HL-60 (cell line): Measurements from ENCODE around the gene CEP128.

Source experiments
- DNase-seq, 2 experiments: peaks; one replicate each; pipeline ENCODE4 v3.0.0-alpha.2; 2010 to 2020; ENCODE audit warnings: low read depth in 1 of 2, low spot score in 1 of 2
- H3K27ac ChIP-seq: fragments of 250-450 bp; sonication (Bioruptor Pico); replicated peaks from 2 replicates; pipeline ENCODE4 v1.5.1; 2020; ENCODE audit warnings: mild to moderate bottlenecking, moderate library complexity
- H3K27me3 ChIP-seq: fragments of 250-450 bp; sonication (Bioruptor Pico); 2 replicates; pipeline ENCODE4 v1.5.1; 2021; ENCODE audit warnings: mild to moderate bottlenecking, moderate library complexity; ENCODE audit not compliant: insufficient read depth, poor library complexity, severe bottlenecking
- H3K4me3 ChIP-seq: replicated peaks from 2 replicates; pipeline ENCODE4 v1.5.1; 2011; ENCODE audit warnings: mild to moderate bottlenecking, control low read depth, low read length; ENCODE audit not compliant: insufficient read depth
- CTCF ChIP-seq: IDR thresholded peaks from one replicate; pipeline ENCODE4 v1.5.1; 2011; ENCODE audit warnings: low read length, control low read depth, inconsistent platforms; ENCODE audit not compliant: insufficient read depth
- GABPA ChIP-seq: IDR thresholded peaks from 2 replicates; pipeline ENCODE4 v1.6.1; 2012; ENCODE audit warnings: low read depth
- POLR2AphosphoS5 ChIP-seq: IDR thresholded peaks from 2 replicates; pipeline ENCODE4 v1.6.1; 2012; ENCODE audit warnings: low read depth
- REST ChIP-seq: IDR thresholded peaks from 2 replicates; pipeline ENCODE4 v1.6.1; 2012; ENCODE audit warnings: low read depth; ENCODE audit not compliant: insufficient replicate concordance
- SPI1 ChIP-seq: IDR thresholded peaks from 2 replicates; pipeline ENCODE4 v1.6.1; 2012; ENCODE audit warnings: low read depth, mild to moderate bottlenecking, borderline replicate concordance

Gene CEP128

GRCh38 chr14:80645667-80646413, 295.7 kb downstream of the CEP128 start:
- Histone ChIP-seq H3K4me3 (no peak overlapping the region), H3K27ac (no peak overlapping the region), H3K27me3 (no peaks in the 10 kb centered on the region)
- TF ChIP-seq POLR2AphosphoS5, result no peak
- no peak for TF ChIP-seq GABPA
- TF ChIP-seq CTCF, result no peak
- TF ChIP-seq SPI1, result no peak
- no peak for TF ChIP-seq REST
- no peak for DNase-seq

GRCh38 chr14:80644826-80645225, 296.7 kb downstream of the CEP128 start:
- TF ChIP-seq GABPA (no peak), SPI1 (no peak), POLR2AphosphoS5 (no peak), CTCF (no peak), REST (no peak)
- no peak for DNase-seq
- Histone ChIP-seq H3K27ac (no peak overlapping the region), H3K4me3 (no peak overlapping the region), H3K27me3 (no peaks in the 10 kb centered on the region)

DNA sequence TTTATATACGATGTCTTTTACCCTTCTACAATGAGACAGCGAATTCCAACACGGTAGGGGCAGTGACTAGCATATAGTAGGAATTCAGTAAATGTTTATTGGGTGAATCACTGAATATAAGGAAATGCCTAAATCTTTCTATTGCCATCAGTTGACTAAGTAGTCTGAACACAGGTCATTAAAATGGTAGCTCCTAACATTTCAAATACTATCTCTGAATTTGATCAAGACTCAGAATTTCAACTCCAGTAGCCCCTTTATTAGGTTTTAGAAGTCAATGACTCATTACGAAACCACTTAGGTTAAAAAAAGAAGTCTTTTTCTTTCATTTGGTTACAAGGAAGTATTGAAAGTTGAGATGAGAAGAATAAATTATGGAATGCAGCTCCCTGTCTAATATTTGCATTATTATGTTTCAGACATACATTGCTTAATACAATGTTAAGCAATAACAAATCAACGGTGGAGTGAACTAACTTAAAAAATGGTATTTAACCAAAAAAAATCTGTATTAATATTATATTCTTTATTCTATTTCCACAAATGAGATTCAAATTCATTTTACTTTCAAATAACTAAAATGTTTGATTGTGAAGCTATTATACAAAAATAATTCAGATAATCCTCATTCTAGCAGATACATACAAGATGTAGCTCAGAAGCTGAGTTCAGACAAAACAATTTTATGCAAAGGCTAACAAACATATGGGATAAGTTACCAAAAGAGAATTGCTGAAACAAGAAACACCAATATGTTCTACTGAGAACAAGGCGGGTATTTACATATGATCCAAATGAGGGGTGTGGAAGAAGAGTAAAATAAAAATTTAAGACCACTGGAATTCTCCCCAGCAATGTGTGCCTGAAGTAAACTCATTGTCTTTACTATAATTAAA, 302.7 kb downstream of the CEP128 start:
- H3K4me3 ChIP-seq, result no peak overlapping the region
- H3K27me3 ChIP-seq, result no peaks in the 10 kb centered on the region
- TF ChIP-seq CTCF (no peak), GABPA (no peak), POLR2AphosphoS5 (no peak)
- no peak for DNase-seq
- H3K27ac ChIP-seq, result no peak overlapping the region
